ENCODE results near the gene DERL3.

DERL3 gene

GRCh38 chr22:23846081-23846469, 7.3 kb upstream of the DERL3 start:
- no peak for DNase-seq

DNA sequence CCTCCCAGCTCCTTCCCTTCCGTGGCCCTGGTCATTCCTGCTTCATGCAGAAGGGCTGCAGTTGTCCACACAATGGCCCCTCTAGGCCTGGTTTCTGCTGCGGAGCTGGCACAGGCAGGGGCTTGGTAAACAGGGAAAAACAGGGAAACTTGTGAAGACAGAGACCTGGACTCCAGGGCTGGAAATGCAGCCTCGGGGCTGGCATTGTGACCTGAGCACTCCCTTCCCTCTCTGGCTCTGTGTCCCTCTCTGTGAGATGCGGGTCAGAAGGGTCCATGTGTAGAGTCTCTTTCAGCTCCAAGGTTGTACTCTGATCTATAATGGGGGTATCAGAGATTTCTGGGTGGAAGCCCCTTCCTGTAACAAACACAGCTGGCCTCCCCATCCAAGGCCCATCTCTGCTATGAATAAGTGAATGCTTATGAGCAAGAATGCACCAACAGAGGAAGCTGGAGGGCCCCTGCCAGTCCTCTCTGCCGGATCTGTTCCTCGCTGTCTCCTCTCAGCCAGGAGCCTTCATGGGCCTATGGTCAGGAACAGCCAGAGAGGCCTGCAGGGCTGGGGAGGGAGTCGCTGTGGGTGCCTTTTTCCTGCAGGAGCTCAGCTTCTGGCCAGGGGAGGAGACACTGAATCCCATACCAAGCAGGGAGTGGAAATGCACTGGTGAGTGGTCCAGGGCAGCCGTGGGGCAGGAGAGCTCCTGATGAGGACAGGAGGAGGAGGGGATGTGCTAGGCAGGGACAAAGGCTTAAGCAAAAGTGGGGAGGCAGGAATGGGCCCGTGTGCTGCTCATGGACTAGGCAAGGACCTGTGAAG, 6.7 kb upstream of the DERL3 start:
- no peak for DNase-seq

GRCh38 chr22:23844739-23845202, 6.0 kb upstream of the DERL3 start:
- no peak for DNase-seq

DNA sequence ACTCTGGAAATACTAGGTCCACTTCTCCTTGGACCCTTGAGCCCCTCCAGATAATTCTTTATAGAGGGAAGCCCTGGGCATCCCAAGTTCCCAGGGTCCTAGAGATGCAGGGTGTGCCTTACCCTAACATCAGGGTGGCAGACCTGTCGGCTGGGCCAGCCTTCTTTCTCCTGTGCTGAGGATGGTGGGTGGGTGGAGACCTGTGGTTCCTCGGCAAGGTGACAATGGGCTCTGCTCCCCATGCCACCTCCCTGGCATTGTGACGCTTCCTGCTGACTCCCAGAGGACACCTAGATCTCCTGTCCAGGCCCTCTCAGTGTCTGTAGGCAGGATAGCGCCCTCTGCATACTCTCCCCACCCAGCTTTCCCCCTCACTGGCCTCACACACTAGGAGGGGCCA, 3.8 kb upstream of the DERL3 start:
- no peak for DNase-seq

- no peak for DNase-seq
These were observed 3.1 kb upstream of the DERL3 start for GRCh38 chr22:23841736-23842445.

GRCh38 chr22:23841292-23841691, 2.5 kb upstream of the DERL3 start:
- no peak for DNase-seq

DNA sequence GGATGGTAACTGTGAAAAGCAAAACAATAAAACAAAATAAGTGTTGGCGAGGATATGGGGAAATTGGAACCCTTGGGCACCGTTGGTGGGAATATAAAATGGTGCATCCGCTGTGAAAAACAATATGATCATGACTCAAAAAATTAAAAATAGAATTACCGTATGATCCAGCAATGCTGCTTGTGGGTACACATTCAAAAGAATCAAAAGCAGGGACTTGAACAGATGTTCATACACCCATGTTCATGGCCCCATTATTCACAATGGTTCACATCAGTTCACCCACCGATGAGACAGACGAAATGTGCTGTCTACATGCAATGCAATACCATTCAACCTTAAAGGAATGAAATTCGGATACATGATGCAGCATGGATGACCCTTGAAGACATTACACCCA, 1.2 kb upstream of the DERL3 start:
- DNase-seq = no peak

GRCh38 chr22:23837911-23838680, 710 bp downstream of the DERL3 start:
- no peak for DNase-seq

DNA sequence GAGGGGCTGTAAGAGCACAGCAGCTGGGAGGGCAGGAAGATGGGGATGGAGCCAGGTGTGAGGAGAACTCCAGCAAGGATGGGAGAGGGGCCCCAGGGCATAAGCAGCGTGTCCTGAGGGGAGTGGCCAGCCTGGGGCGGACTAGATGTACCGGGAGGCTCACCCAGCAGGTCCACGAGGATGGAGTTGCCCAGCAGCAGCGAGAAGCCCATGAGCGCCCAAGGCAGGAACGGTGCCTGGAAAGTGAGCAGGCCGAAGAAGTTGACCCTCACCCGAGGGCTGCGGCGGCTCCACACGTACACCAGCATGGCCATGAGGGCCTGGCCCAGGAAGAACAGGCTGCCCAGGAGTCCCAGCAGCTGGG, 1.3 kb downstream of the DERL3 start:
- DNase-seq = no peak

- DNase-seq = no peak
These were observed 1.9 kb downstream of the DERL3 start for GRCh38 chr22:23836692-23837495.

- no peak for DNase-seq
These were observed 2.5 kb downstream of the DERL3 start for GRCh38 chr22:23836281-23836680.

GRCh38 chr22:23835484-23836144, 3.2 kb downstream of the DERL3 start:
- DNase-seq = no peak

GRCh38 chr22:23834793-23835483, 3.9 kb downstream of the DERL3 start:
- no peak for DNase-seq

DNA sequence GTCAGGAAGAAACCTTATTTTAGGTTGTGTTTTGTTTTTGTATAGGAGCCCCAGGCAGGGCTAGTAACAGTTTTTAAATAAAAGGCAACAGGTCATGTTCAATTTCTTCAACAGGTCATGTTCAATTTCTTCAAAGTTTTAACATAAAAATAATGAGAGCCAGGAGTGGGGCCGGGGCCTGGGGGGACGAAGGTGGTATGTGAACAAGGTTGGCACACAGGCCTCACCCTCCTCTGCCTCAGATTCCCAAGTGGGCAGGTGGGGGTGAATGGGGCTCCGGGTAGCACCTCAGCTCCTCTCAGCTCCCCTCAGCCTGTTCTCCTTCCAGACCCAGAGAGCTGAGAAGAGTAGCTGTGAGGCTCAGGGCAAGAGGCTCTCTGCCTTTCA, 4.4 kb downstream of the DERL3 start:
- no peak for DNase-seq

GRCh38 chr22:23833911-23834317, 4.9 kb downstream of the DERL3 start:
- DNase-seq = no peak

GRCh38 chr22:23833017-23833751, 5.6 kb downstream of the DERL3 start:
- DNase-seq = no peak

DNA sequence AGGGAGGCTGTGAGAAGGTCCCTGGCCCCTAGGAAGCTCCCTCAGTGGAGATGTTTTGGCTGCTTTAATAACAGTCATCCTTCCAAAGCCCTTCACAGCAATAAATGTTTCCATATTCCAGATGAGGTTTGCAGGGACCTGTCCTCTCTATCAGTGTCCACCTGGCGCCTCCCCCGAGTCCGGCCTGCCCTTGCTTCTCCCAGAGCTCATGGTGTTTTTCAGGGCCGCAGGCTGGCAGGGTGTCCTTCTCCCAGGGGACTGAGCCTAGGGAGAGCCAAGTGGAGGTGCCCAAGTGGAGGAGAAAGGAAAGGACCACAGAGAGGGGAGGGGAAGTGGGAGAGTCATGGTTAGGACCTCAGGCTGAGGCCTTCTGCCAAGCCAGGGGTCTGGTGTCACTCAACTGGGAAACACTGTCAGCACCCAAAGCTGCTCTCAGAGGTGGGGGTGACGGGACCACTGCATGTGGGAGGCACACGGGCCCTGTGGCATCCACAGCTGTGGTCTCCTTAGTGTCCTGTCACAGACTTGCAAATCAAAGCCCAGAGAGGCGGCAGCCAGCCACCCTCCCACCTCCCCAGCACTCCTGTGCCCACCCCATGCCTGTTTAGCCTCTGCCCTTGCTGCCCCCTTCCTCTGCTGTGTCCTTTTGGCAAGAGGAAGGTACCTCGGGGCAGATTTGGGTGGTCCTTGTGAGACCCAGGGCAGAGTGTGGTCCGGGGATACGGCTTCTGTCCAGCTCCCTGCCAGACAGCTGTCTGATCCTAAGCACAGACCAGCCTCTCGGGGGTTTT, 6.4 kb downstream of the DERL3 start:
- DNase-seq = no peak

DNA sequence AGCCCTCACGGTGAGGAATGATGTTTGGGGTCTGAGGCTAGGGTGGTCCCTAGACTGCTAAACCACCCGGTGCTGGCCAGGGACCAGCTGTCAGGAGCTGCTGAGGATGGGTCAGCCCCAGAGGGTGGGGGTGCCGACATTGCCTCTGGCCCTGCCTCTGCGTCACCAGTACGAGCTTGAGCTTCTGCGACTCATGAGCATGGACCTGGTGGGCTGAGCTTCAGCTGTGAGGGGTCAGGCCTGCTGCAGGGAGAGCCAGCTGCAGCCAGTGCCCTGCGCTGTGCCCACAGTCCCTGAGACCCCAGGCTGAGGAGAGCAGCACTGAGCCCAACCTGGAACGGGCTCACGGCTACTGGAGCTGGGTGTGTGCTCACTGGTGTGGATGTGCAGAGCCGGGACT, 7.0 kb downstream of the DERL3 start:
- no peak for DNase-seq

DNA sequence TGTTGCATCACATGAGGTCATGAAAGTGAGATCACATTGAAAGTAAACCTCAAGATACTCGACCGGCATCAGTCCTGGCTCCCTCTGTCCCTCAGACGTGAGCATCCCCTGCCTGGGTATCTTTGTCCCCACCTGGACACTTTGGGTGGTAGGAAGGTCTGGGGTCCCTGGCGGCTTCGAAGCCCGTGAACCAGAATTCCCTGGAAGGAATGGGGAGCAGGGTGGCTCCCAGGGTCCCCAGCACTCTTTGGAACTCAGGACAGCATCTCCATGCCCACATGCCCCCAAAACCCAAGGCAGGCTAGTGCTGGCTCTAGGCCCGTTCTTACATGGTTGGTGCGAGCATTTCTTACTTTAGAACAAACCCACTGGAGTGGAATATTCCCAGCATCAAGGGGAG, 7.5 kb downstream of the DERL3 start:
- DNase-seq = no peak

GRCh38 chr22:23829845-23830372, 8.9 kb downstream of the DERL3 start:
- no peak for DNase-seq
